Measurements from ENCODE around the gene CYB561.

- TF ChIP-seq CTCF (IDR thresholded peaks at IDR 0.05) (no peak), POLR2A (IDR thresholded peaks at IDR 0.05) (no peak), EP300 (IDR thresholded peaks at IDR 0.05) (no peak)
Observed at GRCh38 chr17:63423963-63424362, 22.1 kb downstream of the CYB561 start.

All from tibial nerve (tissue), 4 donors.